Erythroblast (primary cell): ENCODE results near the gene CALHM6.

ENCODE experiments used
- GATA1 ChIP-seq: IDR thresholded peaks from 2 replicates; pipeline ENCODE4 v1.6.1; 2011; ENCODE audit warnings: low read depth, mild to moderate bottlenecking, control low read depth, low read length, moderate library complexity
- POLR2A ChIP-seq: IDR thresholded peaks from 2 replicates; pipeline ENCODE4 v1.6.1; 2011; ENCODE audit warnings: mild to moderate bottlenecking, low read length

GRCh38 chr6:116482780-116483179, 21.6 kb downstream of the CALHM6 start:
- TF ChIP-seq POLR2A (no peak), GATA1 (no peak)
